Natural killer cell (primary cell): ENCODE measurements around the gene SPECC1L. TPM values are rescaled to one million over a fixed set of nuclear protein-coding genes. Genes with fewer than 3 reads are reported as not detected.

Experiments used
- ATAC-seq, 3 donors: fragments of 150-1000 bp in 2 of 3; fragments of 200-7000 bp in 1 of 3; cut with Tn5 transposase; 1 replicate in 1 of 3; 2 replicates in 2 of 3; pipeline ENCODE4 v1.10.0; 2021; ENCODE audit warnings: mild to moderate bottlenecking in 2 of 3, moderate library complexity in 2 of 3
- DNase-seq, 2 donors: peaks; one replicate each; pipeline versions ENCODE4 v3.0.0 to v3.0.0-alpha.2; 2013 to 2021; ENCODE audit warnings: mixed read lengths in 1 of 2
- H3K27ac ChIP-seq: one replicate; pipeline ENCODE4 v1.5.1; 2013; ENCODE audit warnings: mild to moderate bottlenecking, low read length
- H3K27me3 ChIP-seq: one replicate; pipeline ENCODE4 v1.6.1; 2013; ENCODE audit warnings: low read length; ENCODE audit not compliant: control insufficient read depth, insufficient read depth
- H3K36me3 ChIP-seq: one replicate; pipeline ENCODE4 v1.6.1; 2013; ENCODE audit warnings: low read length; ENCODE audit not compliant: control insufficient read depth, insufficient read depth
- H3K4me1 ChIP-seq: one replicate; pipeline ENCODE4 v1.6.1; 2013; ENCODE audit warnings: low read length; ENCODE audit not compliant: control insufficient read depth, insufficient read depth
- H3K4me3 ChIP-seq: one replicate; pipeline ENCODE4 v1.5.1; 2013; ENCODE audit warnings: low read length
- H3K9me3 ChIP-seq: one replicate; pipeline ENCODE4 v1.6.1; 2013; ENCODE audit warnings: low read length; ENCODE audit not compliant: control insufficient read depth, insufficient read depth
- H3K27ac Mint-ChIP-seq, 2 donors: one replicate each; pipeline ENCODE4 v1.8.0; 2022; ENCODE audit warnings: mild to moderate bottlenecking in 2 of 2, mixed read lengths in 2 of 2, moderate library complexity in 1 of 2
- H3K27me3 Mint-ChIP-seq, 2 donors: one replicate each; pipeline ENCODE4 v1.8.0; 2022; ENCODE audit warnings: low read depth in 2 of 2, mixed read lengths in 2 of 2
- H3K36me3 Mint-ChIP-seq: one replicate; pipeline ENCODE4 v1.8.0; 2022; ENCODE audit warnings: mixed read lengths
- H3K4me1 Mint-ChIP-seq, 2 donors: one replicate each; pipeline ENCODE4 v1.8.0; 2022; ENCODE audit warnings: mixed read lengths in 2 of 2
- H3K4me3 Mint-ChIP-seq: one replicate; pipeline ENCODE4 v1.8.0; 2022; ENCODE audit warnings: mild to moderate bottlenecking, moderate library complexity, mixed read lengths
- H3K9me3 Mint-ChIP-seq, 2 donors: one replicate each; pipeline ENCODE4 v1.8.0; 2022; ENCODE audit warnings: mixed read lengths in 2 of 2
- CTCF ChIP-seq: fragments of 200-600 bp; IDR thresholded peaks from one replicate; pipeline ENCODE4 v1.8.0; 2022; ENCODE audit warnings: antibody characterized with exemption
- WGBS: methylation state at CpG from one replicate; pipeline ENCODE4 v1.1.7; 2013; ENCODE audit warnings: missing lambda C conversion rate; ENCODE audit not compliant: insufficient coverage; 5-methylcytosine and 5-hydroxymethylcytosine counted together
- intact Hi-C: fragments of 100-400 bp; cut with micrococcal nuclease; formaldehyde crosslinking; loops from one replicate; pipeline ENCODE4 v1.14.2; 2022
- total RNA-seq, 4 donors: library from RNA; stranded (reverse); fragments of 120-200 nt in 1 of 4; gene quantifications; one replicate each; pipeline versions ENCODE4 v1.2.3 to v1.2.4, GENCODE V29; 2013 to 2022

The SPECC1L gene
- total RNA-seq, 3 donors from 2014 or later (not counting 1 experiment from before 2014, with no cell fraction given) = 46.1 to 52.9 (median 48.5) TPM

DNA sequence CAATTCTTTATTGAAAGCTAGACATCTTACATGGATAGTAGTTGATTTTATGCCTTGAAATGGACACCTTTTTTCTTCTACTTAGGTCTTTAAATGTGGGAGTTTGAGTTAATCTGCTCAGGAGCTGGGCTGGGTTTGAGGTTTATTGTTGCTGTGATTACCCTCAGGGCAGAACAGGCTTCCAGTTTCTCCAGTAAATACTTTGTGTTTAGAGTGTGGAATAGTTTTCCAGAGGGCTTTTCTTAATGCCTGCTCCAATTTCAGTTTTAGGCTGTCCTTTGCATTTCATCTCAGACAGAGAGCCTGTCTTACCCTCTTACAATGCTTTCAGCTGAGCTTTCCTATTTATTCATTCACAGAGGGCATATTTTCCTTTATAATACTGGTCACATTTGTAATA is 86.9 kb downstream of the SPECC1L start:
- Mint-ChIP-seq H3K9me3 (peaks cover 2% of the 10 kb centered on the region in 2 donors), H3K27me3 (no peaks in the 10 kb centered on the region), H3K36me3 (peaks cover 8% of the 10 kb centered on the region), H3K4me1 (peaks cover 0 to 6% of the 10 kb centered on the region in 2 donors), H3K4me3 (no peak overlapping the region), H3K27ac (no peak overlapping the region)
- Histone ChIP-seq H3K4me1 (no peaks in the 10 kb centered on the region), H3K36me3 (peaks cover 36% of the 10 kb centered on the region), H3K27me3 (no peaks in the 10 kb centered on the region), H3K27ac (no peak overlapping the region), H3K9me3 (no peaks in the 10 kb centered on the region), H3K4me3 (no peak overlapping the region)
- DNase-seq = no peak
- no peak for TF ChIP-seq CTCF
- intact Hi-C loops = no loop called here
- no peak for ATAC-seq

- Mint-ChIP-seq H3K4me3 (no peak overlapping the region), H3K27me3 (no peaks in the 10 kb centered on the region), H3K27ac (no peak overlapping the region), H3K36me3 (peaks cover 8% of the 10 kb centered on the region), H3K9me3 (peaks cover 2% of the 10 kb centered on the region in 2 donors), H3K4me1 (peaks cover 0 to 6% of the 10 kb centered on the region in 2 donors)
- no peak for DNase-seq
- Histone ChIP-seq H3K9me3 (no peaks in the 10 kb centered on the region), H3K4me1 (no peaks in the 10 kb centered on the region), H3K4me3 (no peak overlapping the region), H3K27me3 (no peaks in the 10 kb centered on the region), H3K27ac (no peak overlapping the region), H3K36me3 (peaks cover 40% of the 10 kb centered on the region)
- WGBS = 98% methylated on average over 8 of the region's 8 CpGs
- TF ChIP-seq CTCF = no peak
- intact Hi-C loops = no loop called here
- no peak for ATAC-seq
Measured at GRCh38 chr22:24358105-24358836, 87.6 kb downstream of the SPECC1L start.

DNA sequence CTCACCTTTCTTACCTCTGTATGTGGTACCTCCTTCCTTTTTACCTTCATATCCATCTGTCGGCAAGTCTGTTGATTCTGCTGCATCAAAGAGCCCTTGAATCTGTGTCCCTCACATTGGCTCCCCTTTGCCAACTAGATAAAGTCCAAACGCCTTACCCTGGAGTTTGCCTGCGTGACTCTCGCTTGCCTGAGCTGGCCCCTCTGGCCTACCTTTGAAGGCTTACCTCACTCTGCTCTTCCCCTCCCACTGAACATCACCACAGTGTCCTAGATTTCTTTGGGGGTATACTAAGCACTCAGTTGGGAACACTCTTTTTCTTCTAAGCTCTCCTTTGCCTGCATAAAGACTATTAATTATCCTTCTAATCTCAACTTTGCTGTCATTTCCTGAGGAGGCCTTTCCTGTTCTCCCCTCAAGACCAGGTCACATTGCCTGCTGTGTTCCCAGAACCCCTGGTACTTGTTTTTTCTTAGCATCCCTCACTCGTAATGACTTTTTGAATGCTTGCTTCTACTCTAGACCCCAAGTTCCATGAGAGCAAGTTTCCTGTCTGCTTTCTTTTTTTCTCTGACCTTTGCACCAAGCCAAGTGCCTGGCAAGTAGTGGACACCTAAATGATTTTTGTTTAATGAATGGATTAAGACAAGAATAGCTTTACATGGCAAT is 89.0 kb downstream of the SPECC1L start:
- no peaks in the 10 kb centered on the region for H3K9me3 Mint-ChIP-seq
- TF ChIP-seq CTCF = no peak
- Histone ChIP-seq H3K36me3 (peaks cover 38% of the 10 kb centered on the region), H3K27me3 (no peaks in the 10 kb centered on the region), H3K9me3 (no peaks in the 10 kb centered on the region), H3K27ac (no peak overlapping the region), H3K4me3 (no peak overlapping the region), H3K4me1 (no peaks in the 10 kb centered on the region)
- intact Hi-C loops = no loop called here
- peaks cover 0 to 6% of the 10 kb centered on the region in 2 donors for H3K4me1 Mint-ChIP-seq
- no peak overlapping the region for H3K27ac Mint-ChIP-seq
- H3K27me3 Mint-ChIP-seq = no peaks in the 10 kb centered on the region
- WGBS = 88% methylated on average over 5 of the region's 5 CpGs
- H3K4me3 Mint-ChIP-seq = no peak overlapping the region
- peaks cover 8% of the 10 kb centered on the region for H3K36me3 Mint-ChIP-seq
- no peak for DNase-seq
- no peak for ATAC-seq
